AG09319 (cell line): Measurements from ENCODE around the gene HASPIN.
"Not testable (repeated sequence)": the region's sequence is repeated elsewhere in the genome, so short reads cannot be mapped to it uniquely, and the experiment has no call there.

ENCODE experiments used
- DNase-seq: peaks from one replicate; pipeline ENCODE4 v3.0.0-alpha.2; 2010; ENCODE audit warnings: low read depth; ENCODE audit errors: extremely low read depth
- CTCF ChIP-seq: IDR thresholded peaks from 2 replicates; pipeline ENCODE4 v1.5.1; 2011; ENCODE audit warnings: low read depth, mild to moderate bottlenecking, inconsistent platforms, low read length, moderate library complexity

Gene HASPIN

DNA sequence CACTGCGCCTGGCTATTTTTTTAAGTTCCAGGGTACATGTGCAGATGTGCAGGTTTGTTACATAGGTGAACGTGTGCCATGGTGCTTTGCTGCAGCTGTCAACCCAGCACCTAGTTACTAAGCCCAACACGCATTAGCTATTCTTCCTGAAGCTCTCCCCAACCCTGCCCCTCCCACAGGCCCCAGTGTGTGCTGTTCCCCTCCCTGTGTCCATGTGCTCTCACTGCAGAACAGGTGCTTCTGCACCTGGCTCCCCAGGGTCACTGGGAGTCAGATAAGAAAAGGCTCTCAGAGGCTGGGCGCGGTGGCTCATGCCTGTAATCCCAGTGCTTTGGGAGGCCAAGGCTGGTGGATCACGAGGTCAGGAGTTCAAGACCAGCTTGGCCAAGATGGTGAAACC, 6.2 kb downstream of the HASPIN start:
- no peak for DNase-seq
- no peak for TF ChIP-seq CTCF

DNA sequence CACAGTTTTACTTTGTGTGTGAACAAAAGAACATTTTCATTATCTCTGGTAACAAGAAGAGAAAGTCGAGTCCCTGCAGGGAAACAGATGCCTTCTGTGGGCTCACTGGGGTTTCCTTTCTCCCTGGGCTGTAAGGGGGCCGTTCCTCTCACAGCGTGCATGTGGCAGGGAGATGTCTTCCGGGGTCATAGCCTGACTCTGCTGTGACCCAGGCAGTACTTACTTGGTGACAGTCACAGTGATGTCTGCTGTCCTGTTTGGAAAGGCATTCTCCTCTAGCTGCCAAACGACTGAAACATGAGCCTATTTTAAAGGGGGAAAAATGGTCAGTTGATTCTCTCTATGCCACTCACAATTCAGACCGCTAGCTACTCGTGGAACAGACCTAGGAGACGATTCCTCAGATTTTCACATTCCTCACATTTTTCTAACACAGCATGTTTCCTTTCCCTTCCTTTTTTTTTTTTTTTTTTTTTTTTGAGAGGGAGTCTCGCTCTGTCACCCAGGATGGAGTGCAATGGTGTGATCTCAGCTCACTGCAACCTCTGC, 7.3 kb downstream of the HASPIN start:
- DNase-seq, result no peak
- no peak for TF ChIP-seq CTCF

- no peak for DNase-seq
- TF ChIP-seq CTCF, result no peak
Measured at GRCh38 chr17:3732210-3732621, 8.5 kb downstream of the HASPIN start.

DNA sequence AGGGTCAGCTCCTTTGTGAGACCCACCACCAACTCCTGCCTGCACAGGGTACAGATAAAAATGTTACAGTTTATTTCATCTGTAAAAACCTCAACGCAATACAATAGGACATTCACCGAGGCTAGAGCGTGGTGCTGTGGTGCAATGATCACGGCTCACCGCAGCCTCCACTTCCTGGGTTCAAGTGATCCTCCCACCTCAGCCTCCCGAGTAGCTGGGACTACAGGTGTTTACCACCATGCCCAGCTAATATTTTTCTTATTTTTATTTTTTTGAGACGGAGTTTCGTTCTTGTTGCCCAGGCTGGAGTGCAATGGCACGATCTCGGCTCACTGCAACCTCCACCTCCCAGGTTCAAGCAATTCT, 11.2 kb downstream of the HASPIN start:
- not testable (repeated sequence) for DNase-seq

DNA sequence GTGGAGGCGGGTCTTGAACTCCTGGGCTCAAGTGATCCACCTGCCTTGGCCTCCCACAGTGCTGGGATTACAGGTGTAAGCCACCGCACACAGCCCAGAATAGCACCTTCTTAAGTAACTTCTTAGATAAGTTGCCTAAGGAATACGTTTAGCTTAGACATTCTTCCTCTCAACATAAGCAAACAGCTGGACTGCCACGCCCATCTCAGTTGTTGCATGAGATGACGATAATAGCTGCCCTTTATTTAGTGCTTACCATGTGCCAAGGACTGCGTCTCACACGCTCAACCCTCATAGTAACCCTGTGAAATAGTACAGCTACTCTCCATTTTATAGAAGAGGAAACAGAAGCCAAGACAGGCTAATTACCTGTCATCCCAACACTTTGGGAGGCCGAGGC, 11.8 kb downstream of the HASPIN start:
- DNase-seq, result no peak
- no peak for TF ChIP-seq CTCF

DNA sequence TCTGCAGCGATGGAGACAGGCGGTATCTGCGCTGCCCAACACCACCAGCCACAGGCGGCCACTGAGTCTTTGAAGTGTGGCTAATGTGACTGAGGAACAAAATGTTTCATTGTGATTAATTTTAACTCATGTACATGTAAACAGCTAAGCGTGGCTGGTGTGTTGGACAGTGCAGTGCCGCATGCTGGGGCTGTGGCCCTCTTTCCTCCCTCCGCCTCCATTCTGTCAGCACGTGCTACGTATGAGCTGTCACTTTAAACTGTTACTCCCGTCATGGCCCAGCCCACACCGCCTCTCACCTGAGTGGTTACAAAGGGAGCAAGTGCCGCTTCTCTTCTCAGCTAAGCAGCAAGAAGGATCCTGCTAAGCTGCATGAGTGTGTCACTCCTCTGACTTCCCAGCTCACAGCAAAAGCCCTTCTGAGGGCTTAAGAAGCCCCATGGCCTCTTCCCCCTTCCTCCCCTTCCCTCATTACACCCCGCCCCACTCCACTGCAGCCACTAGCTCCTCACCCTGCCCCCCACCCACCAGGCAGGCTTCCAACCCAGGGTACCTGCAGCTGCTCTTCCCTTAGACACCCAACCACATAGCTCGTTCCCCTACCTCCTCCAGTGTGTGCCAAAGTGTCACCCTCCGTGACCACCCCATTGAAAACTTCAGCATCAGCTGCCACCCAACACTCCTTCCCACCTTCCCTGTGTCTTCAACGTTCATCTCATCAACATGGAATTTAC, 15.0 kb downstream of the HASPIN start:
- no peak for TF ChIP-seq CTCF
- no peak for DNase-seq

- DNase-seq, result no peak
- TF ChIP-seq CTCF, result no peak
Measured at GRCh38 chr17:3739422-3740124, 15.9 kb downstream of the HASPIN start.
